ENCODE measurements around the gene TMEM222. TPM values are rescaled to one million over a fixed set of nuclear protein-coding genes. Genes with fewer than 3 reads are reported as not detected.

The TMEM222 gene
- total RNA-seq, 1 experiment from 2014 or later: 28.7 TPM

GRCh38 chr1:27379564-27380122, 57.7 kb downstream of the TMEM222 start:
- peaks cover 21% of the 10 kb centered on the region for H3K27me3 Mint-ChIP-seq (ENCODE audit: low read depth)
- H3K9me3 Mint-ChIP-seq: no peaks in the 10 kb centered on the region
- DNase-seq (ENCODE audit: low spot score) (no peak), ATAC-seq (no peak)
- no peak overlapping the region for H3K27ac Mint-ChIP-seq
- ChIA-PET POLR2A (interaction anchor here (0.9 kb wide), 1 partner anchor 13 kb away, joined by 3 read pairs; no protein-coding TSS in a partner anchor), CTCF (interaction anchor here (1.0 to 13.1 kb wide), 3 partner anchors 12 to 81 kb away, joined by 3 to 260 read pairs (median 4); partner anchors contain the start of gene MAP3K6)
- no peak for TF ChIP-seq MLX (CRISPR knock-in tag; IDR thresholded peaks at IDR 0.05)
- TF ChIP-seq ZBTB21 (CRISPR knock-in tag; IDR thresholded peaks at IDR 0.05; ENCODE audit: borderline replicate concordance): no peak
- no peak for TF ChIP-seq HMGA2 (CRISPR knock-in tag; IDR thresholded peaks at IDR 0.05)
- TF ChIP-seq, protein P1, sequence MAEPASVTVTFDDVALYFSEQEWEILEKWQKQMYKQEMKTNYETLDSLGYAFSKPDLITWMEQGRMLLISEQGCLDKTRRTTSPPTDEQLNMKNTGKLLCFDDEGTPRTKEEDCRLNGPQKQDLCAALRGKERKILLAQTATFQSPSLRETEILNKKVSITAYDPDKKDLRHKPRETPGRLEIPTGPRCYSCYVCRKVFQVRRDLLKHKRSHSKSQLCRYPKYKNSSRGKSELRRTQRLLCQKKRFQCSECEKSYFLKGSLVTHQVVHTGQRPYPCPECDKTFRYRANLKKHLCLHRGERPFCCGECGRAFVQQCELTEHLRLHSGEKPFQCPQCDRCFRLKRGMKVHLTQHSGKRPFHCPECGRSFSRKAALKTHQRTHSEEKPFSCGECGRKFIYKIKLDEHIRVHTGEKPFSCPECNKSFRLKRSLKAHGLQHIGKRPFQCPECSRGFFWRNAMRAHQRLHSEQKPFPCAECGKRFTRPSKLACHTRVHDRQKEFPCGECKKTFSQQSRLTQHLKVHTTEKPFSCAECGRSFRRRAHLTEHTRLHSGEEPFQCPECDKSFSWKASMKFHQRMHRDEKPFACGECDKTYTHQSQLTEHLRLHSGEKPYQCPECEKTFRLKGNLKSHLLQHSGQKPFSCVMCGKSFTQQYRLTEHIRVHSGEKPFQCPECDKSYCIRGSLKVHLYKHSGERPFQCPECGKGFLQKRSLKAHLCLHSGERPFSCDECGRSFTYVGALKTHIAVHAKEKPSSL (CRISPR knock-in tag; conservative IDR thresholded peaks at IDR 0.05): no peak
- TF ChIP-seq PREB (CRISPR knock-in tag; IDR thresholded peaks at IDR 0.05; ENCODE audit: borderline replicate concordance): no peak
- no peak for TF ChIP-seq NR2C2 (CRISPR knock-in tag; IDR thresholded peaks at IDR 0.05)
- no peak for TF ChIP-seq TEAD4 (CRISPR knock-in tag; IDR thresholded peaks at IDR 0.05)
- no peak for TF ChIP-seq FOXJ3 (CRISPR knock-in tag; IDR thresholded peaks at IDR 0.05; ENCODE audit: borderline replicate concordance)
- TF ChIP-seq MXD4 (CRISPR knock-in tag; IDR thresholded peaks at IDR 0.05; ENCODE audit: borderline replicate concordance): no peak
- TF ChIP-seq ZNF138 (CRISPR knock-in tag; conservative IDR thresholded peaks at IDR 0.05): no peak
- no peak for TF ChIP-seq E2F5 (CRISPR knock-in tag; IDR thresholded peaks at IDR 0.05)
- TF ChIP-seq JUN (CRISPR knock-in tag; IDR thresholded peaks at IDR 0.05): no peak
- TF ChIP-seq, protein P2, sequence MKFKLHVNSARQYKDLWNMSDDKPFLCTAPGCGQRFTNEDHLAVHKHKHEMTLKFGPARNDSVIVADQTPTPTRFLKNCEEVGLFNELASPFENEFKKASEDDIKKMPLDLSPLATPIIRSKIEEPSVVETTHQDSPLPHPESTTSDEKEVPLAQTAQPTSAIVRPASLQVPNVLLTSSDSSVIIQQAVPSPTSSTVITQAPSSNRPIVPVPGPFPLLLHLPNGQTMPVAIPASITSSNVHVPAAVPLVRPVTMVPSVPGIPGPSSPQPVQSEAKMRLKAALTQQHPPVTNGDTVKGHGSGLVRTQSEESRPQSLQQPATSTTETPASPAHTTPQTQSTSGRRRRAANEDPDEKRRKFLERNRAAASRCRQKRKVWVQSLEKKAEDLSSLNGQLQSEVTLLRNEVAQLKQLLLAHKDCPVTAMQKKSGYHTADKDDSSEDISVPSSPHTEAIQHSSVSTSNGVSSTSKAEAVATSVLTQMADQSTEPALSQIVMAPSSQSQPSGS (CRISPR knock-in tag; IDR thresholded peaks at IDR 0.05; ENCODE audit: borderline replicate concordance, low read depth): no peak
- no peak for TF ChIP-seq ZNF423 (CRISPR knock-in tag; IDR thresholded peaks at IDR 0.05)
- TF ChIP-seq TCF7 (CRISPR knock-in tag; IDR thresholded peaks at IDR 0.05; ENCODE audit: low read depth): no peak
- TF ChIP-seq GRHL2 (CRISPR knock-in tag; IDR thresholded peaks at IDR 0.05; ENCODE audit: insufficient replicate concordance, severe bottlenecking): no peak
- TF ChIP-seq JAZF1 (CRISPR knock-in tag; IDR thresholded peaks at IDR 0.05): no peak
- H3K4me1 Mint-ChIP-seq: peaks cover 4% of the 10 kb centered on the region; the same call in 1 of the 2 replicates
- no peak overlapping the region for H3K4me3 Mint-ChIP-seq
- no peaks in the 10 kb centered on the region for H3K36me3 Mint-ChIP-seq

- CTCF ChIA-PET: interaction anchor here (13.1 kb wide), 1 partner anchor 82 kb away, joined by 260 read pairs; no protein-coding TSS in a partner anchor
- H3K36me3 Mint-ChIP-seq: no peaks in the 10 kb centered on the region
Observed at GRCh38 chr1:27380224-27380623, 58.3 kb downstream of the TMEM222 start.

More at GRCh38 chr1:27380224-27380623, 58.3 kb downstream of the TMEM222 start:
- TF ChIP-seq ZNF671 (CRISPR knock-in tag; IDR thresholded peaks at IDR 0.05) (no peak), USF2 (CRISPR knock-in tag; IDR thresholded peaks at IDR 0.05) (no peak), ATF1 (CRISPR knock-in tag; IDR thresholded peaks at IDR 0.05) (no peak)
- ATAC-seq (no peak), DNase-seq (ENCODE audit: low spot score) (no peak)
- Mint-ChIP-seq H3K27ac (no peak overlapping the region), H3K4me1 (peaks cover 4% of the 10 kb centered on the region; the same call in 1 of the 2 replicates), H3K27me3 (ENCODE audit: low read depth) (peaks cover 21% of the 10 kb centered on the region), H3K4me3 (no peak overlapping the region), H3K9me3 (no peaks in the 10 kb centered on the region)
- POLR2A ChIA-PET: no interaction called here
